Measurements from ENCODE around the gene PTPN11.
"Not testable (repeated sequence)": the region's sequence is repeated elsewhere in the genome, so short reads cannot be mapped to it uniquely, and the experiment has no call there.

PTPN11 gene

DNA sequence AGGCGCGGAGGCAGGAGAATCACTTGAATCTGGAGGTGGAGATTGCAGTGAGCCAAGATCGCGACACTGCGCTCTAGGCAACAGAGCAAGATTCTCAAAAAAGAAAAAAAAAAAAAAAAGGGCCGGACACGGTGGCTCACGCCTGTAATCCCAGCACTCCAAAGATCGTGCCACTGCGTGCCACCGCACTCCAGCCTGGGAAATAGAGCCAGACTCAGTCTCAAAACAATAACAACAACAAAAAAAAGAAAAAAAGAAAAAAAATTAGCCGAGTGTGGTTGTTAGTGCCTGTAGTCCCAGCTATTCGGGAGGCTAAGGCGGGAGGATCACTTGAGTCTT lies 8.9 kb upstream of the PTPN11 start:
- DNase-seq, result no peak

DNA sequence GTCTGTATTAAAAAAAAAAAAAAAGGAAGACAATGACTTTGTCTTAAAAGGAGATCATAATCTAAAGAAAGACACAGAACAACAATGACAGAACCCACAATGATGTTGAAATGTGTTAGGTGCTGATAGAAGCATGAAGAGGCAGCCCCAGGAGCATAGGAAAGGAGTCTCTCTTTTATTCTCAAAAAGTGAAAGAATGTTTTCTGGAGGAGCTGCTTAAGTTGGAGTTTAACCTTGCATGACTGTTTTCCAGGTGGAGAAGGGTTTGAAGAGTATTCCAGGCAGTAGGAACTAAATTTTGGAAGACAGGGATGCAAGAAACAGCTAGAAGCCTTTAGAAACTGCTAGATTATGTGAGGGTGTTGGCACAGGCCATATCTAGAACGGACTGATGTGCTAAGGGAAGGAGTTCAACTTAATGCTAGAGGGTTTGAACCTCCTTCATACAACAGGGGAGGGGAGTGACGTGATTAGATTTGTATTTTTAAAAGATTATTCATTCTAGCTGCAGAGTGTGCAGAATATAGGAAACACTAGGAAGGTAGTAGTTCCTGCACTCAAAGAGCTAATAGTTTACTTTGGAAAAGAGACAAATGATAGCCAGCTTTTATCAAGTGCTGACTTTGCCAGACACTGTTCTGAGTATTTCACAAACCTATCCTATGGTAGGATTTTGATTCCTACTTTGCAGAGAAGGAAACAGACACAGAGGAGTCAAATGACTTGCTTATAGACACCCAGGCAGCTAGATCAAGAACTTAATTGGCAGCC lies 4.7 kb upstream of the PTPN11 start:
- peak; percentile 86 for DNase-seq

DNA sequence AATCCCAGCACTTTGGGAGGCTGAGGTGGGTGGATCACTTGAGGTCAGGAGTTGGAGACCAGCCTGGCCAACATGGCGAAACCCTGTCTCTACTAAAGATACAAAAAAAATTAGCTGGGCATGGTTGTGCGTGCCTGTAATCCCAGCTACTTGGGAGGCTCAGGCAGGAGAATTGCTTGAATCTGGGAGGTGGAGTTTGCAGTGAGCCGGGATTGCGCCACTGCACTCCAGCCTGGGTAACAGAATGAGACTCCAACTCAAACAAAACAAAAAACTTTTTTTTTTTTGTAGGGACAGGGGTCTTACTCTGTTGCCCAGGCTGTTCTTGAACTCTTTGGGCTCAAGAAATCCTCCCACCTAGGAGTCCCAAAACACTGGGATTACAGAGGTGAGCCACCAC lies 3.3 kb upstream of the PTPN11 start:
- not testable (repeated sequence) for DNase-seq

DNA sequence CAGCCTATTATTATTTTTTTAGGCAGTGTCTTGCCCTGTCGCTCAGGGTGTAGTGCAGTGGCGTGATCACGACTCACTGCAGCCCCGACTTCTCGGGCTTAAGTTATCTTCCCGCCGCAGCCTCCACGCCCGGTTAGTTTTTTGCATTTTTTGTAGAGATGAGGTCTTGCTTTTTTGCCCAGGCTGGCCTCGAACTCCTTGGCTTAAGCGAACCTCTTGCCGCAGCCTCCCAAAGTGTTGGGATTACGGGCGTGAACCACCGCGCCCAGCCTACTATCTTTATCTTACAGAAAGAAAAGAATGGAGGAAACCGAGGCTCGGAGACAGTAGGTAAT lies 507 bp upstream of the PTPN11 start:
- DNase-seq, result peak; percentile 80

DNA sequence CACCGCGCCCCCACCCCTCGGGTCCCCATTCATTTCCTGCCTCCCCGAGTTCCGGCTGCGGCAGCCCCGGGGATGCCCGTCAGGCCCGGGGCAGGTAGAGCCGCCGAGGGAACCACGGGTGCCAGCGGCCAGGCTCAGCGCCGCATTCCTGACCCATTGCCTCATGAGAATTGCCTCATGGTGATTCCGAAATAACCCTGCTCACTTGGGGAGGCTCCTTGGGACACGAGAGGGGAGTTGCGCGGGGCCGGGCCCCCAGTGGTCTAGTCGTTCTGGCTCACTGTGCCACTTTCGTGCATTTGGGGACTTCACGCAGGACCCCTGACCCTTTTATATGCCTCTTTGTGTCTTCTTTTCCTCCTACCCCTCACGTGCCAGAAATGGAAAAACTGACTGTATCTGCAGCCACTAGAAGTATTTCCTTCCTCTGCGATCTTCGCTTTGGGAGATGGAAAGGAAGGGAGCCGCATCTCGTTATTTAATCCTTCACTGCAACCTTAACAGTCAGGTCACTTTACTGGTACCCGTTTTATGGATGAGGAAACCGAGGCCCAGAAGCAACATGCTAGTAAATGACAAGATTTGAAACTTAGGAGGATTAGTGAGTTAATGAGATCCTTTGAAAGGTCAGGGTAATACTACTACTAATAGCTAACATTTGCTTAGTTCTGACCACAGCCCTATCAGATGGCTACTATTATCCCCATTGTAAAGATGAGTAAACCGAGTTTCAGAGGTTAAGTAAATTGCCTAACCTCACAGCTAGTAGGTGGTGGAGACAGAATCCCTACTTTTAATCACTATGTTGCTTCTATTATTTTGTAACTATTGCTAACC lies 768 bp downstream of the PTPN11 start:
- peak; percentile 46 for DNase-seq

DNA sequence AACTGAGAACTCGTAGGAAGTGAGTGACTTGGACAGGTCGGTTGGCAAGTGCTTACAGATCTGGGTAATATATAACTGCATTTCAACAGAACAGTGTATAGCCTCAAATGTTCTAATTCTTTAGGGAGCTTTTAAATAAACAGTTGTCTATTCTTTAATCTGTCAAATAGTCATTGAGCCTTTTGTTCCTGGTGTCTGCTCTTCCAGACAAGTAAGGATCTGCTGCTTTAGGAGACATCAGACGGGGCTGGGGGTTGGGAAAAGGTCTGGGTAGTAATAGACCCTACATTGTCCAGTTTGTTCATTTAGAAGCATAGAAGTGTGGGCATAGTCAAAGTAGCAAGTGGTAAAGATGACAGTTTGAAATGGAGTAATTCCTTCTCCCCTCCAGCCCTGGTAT lies 2.0 kb downstream of the PTPN11 start:
- no peak for DNase-seq

DNA sequence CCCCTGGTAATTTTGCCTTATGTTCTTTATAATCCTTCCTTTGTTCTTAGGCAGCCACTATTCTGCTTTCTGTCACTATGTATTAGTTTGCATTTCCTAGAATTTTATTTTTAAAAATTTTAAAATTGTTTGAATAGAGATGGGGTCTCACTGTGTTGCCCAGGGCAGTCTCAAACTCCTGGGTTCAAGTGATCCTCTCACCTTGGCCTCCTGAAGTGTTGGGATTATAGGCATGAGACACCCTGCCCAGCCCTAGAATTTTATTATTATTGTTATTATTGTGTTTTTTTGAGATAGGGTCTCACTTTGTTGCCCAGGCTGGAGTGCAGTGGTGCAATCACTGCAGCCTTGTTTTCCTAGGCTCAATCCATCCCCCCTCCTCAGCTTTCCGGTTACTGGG lies 2.6 kb downstream of the PTPN11 start:
- no peak for DNase-seq

DNA sequence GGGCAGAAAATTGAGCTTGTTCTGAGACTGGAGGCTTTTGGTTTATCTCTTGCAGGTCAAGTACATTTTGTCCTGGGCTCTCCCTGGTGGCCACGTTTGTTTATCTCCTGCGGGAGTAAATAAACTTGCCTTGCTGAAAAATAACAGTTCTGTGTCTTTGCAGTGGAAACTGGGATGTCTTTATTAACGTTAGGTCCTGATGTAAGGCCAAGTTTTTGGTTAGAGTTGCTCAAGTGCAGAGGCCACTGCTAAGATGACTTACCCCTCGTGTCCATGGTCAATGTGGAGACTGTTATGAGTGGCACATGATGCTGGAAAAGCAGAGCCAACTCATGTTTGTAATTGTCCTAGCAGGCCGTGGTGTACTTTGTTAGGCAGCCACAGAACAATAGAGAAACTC lies 3.8 kb downstream of the PTPN11 start:
- no peak for DNase-seq

DNA sequence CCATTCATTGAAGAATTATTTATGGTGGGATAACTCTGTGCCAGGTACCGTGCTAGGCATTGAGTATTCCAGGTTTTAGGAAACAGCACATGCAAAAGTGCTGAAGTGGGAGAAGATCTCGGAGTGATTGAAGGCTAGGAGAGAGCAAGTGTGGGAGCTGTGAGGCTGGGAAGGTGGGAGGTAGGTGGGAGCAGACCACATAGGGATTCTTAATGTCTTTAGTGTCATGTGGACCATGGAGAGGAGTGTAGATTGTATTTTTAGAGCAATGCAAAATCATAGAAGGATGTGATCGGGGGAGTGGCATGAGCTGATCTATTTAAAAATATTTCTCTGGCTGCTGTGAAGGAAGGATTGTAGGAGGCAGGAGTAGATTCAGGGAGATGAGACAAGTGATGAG lies 5.4 kb downstream of the PTPN11 start:
- no peak for DNase-seq

DNA sequence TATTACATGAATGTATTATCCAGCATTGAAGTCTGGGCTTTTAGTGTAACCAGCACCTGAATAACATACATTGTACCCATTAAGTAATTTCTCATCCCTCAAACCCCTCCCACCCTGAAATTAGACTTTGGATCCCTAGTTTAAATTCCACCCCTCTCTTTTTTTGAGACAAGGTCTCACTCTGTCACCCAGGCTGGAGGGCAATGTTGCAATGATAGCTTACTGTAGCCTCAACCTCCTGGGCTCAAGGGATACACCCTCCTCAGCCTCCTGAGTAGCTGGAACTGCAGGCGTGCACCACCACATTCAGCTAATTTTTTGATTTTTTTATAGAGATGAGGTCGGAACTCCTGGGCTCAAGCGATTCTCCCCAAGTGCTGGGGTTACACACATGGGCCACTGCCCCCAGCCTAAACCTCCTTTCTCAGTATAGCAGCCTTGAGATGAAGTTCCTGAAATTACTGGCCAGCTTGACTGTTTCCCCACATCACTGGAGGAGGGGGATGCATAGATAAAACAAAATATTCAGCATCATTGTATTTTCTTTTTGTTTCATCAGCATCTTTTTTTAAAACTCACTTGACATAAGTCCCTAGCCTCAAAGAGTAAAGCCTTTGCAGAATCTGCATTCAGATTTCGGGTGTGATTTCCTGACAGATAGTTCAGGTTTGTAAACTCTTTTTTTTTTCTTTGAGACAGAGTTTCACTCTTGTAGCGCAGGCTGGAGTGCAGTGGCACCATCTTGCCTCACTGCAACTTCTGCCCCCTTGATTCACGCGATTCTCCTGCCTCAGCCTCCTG lies 7.0 kb downstream of the PTPN11 start:
- DNase-seq, result no peak

DNA sequence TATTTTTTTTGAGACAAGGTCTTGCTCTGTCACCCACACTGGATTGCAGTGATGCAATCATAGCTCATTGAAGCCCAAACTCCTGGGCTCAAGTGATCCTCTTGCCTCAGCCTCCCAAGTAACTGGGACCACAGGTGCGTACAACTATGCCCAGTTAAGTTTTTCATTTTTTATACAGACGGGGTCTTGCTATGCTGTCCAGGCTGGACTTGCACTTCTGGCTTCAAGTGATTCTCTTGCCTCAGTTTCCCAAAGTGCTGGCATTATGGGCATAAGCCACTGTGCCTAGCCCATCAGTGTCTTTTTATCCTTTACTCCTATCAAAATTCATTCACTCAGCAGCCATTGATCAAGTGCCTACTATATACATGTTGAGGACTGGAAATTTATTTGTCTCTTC lies 9.0 kb downstream of the PTPN11 start:
- no peak for DNase-seq

DNA sequence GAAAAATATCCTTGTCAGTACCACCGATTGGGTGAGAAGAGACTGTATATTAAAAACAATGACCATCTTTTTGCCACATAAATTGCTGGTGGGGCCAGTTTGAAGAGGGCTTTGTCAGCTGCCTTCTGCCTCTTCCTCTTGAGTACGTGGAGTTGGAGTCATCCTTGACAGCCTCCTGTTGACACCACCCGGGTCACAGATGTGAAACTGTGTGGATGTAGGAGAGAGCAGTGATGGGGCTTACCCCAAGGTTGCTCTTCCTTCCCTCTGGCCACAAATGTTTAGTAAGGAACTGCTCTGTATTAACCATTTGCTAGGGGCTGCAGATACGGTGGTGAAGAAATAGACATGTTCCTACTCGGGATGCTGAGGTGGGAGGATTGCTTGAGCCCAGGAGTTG lies 12.2 kb downstream of the PTPN11 start:
- DNase-seq, result no peak

DNA sequence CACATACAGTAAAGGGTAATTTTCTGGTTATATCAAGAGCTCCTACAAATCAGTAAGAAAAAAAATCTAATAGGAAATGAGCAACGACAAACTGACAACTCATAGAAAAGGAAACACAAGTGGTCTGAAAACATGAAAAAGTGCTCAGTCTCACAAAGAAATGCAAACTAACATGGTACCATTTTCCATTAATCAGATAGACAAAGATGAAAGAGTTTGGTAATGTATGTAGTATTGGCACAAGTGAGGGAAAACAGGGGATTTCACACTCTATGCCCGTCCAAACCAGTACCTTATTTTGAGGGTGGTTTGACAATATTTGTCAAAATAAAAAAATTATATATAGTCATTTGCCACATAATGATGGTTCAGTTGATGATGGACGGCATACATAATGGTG lies 13.2 kb downstream of the PTPN11 start:
- DNase-seq, result no peak

DNA sequence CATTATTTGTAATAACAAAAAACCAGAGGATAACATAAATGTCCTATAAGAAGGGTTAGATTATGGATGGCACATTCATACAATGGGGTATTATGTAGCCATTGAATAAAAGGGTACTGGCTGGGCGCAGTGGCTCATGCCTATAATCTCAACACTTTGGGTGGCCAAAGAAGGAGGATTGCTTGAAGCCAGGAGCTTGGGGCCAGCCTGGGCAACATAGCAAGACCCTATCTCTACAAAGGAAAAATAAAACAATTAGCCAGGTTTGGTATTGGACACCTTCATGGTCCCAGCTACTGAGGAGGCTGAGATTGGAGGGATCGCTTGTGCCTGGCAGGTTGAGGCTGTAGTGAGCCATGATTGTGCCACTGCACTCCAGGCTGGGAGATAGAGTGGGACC lies 14.8 kb downstream of the PTPN11 start:
- no peak for DNase-seq

DNA sequence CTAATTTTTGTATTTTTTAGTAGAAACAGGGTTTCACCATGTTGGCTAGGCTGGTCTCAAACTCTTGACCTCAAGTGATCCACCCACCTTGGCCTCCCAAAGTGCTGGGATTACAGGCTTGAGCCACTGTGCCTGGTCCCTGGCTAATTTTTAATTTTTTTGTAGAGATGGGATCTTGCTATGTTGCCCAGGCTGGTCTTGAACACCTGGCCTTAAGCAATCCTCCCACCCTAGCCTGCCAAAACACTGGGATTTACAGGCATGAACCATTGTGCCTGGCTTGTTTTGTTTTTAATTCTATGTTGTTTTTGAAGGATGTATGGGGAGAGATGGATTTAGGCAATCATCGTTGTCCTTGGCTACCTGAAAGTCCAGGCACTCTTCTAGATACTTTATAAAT lies 19.9 kb downstream of the PTPN11 start:
- not testable (repeated sequence) for DNase-seq

DNA sequence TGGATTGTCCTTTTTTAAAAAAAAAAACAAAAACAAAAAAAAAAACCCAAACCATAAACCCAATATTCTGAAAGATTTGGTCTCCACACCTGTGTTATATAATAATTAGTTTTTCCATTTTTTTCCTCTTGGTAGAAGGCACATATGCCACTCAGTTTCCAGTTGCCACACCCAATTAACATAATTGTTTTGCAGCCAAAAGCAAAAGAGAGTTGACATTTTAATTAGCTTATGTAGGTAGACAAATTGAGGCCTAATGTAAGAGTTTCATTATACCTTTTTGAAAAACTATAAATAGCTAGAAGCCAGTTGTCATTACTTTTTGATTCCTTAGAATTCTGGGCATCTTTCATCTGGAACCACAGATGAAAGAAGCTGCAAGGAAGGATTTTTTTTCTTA lies 21.0 kb downstream of the PTPN11 start:
- DNase-seq, result no peak

DNA sequence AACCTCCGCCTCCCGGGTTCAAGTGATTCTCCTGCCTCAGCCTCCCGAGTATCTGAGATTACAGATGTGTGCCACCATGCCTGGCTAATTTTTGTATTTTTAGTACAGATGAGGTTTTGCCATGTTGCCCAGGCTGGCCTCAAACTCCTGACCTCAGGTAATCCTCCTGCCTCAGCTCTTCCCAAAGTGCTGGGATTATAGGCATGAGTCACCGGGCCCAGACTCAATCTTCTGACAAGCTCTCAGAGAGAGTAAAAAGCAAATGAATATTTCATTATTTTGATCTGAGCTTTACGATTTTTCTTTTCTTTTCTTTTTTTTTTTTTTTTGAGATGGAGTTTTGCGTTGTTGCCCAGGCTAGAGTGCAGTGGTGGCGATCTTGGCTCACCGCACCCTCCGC lies 21.9 kb downstream of the PTPN11 start:
- DNase-seq, result not testable (repeated sequence)

DNA sequence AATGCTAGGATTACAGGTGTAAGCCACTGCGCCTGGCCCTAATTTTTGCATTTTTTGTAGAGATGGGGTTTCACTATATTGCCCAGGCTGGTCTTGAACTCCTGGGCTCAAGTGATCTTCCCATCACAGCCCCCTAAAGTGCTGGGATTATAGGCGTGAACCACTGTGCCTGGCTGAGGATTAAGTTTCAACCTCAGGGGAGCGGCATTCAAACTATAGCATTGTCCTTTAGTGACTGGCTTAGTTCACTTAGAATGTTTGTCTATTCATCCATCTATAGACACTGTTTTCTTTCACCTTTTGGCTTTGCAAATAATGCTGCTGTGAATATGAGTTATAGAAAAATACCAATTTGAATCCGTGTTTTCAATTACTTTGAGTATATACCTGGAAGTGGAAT lies 25.2 kb downstream of the PTPN11 start:
- no peak for DNase-seq

DNA sequence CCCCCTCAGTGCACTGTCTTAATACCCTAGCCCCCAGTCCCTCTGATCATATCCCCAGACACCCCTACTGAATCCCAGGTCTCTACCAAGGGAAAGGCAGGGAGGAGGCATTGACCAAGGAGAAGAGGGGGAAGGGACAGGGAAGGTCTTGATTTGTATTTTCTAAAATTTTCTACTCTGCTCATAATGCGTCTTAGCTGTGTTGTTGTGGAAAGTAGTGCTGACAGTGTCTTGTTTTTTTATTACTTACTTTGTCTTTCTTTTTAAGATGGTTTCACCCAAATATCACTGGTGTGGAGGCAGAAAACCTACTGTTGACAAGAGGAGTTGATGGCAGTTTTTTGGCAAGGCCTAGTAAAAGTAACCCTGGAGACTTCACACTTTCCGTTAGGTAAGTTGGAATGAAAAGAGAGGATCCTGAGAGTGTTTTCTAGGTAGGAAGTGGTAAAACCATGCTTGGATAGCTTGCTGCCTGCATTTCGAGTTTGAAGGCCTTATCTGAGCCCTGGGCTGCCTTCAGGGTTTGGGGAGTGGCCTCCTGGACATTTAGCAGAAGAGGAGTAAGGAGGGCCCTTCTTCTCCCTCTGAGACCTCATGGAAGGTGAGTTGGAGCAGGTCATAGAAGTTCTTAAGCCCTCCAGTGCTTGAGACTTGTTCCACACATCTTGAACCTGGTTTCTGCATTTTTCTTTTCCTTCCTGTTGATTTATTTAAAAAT lies 27.4 kb downstream of the PTPN11 start:
- DNase-seq, result peak; percentile 63

DNA sequence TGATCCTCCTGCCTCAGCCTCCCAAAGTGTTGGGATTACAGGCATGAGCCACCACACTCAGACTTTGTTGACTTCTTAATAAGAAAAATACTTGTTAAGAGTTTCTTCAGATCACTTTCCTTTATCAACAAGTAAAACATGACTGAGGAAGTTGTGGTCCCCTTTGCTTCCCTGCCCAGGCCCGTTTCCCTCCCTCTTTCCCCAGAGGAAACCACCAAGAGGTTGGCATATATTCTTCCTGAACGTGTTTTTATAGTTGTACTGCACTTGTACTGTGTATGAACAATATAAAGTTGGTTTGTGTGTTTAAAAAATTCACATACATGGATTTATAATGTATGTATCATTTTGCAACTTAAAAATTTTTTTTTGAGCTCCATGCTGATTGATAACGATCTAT lies 28.4 kb downstream of the PTPN11 start:
- DNase-seq, result peak; percentile 15

DNA sequence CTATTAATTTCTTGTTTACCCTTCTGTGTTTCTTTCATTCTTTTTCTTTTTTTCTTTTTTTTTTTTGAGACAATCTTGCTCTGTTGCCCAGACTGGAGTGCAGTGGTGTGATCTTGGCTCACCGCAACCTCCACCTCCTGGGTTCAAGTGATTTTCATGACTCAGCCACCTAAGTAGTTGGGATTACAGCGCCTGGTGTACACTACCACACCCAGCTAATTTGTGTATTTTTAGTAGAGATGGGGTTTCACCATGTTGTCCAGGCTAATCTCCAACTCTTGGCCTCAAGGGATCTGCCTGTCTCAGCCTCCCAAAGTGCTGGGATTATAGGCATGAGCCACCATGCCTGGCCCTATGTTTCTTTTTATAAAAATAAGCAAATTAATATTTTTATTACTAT lies 29.4 kb downstream of the PTPN11 start:
- DNase-seq, result not testable (repeated sequence)

DNA sequence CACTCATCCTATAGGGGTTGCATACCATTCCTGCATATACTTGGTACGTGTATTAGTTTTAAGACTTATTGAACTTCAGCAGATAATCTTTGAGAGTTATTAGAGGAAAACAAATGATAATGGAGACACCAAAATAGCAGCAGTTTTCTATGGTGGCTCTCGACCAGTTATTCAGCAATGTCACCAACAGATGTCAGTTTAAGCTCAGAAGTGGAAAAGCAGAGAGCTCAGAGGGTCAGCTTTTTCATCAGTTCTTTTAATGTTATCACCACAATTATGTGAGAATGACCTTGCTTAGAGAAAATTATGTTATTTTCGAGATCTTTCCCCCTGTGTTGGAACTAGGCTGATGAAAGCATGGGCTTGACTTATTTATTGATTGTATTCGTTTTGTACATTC lies 32.0 kb downstream of the PTPN11 start:
- no peak for DNase-seq

DNA sequence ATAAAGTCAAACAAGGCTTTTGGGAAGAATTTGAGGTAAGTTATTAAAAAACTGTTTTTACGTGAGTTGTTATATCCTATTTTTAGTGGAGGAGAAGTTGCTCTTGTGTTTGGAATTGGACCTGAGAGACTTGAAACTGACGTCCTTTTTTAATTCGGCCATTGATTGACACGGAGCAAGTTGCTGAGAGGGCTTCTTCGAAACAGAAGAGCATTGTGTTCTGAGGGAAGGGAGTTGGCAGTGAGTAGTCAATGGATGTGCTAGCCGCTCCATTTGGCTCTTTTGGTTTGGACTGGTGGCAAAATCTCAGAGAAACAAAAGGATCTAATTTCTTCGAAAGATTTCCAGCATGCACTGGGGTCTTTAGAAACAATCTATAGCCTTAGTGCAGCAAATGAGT lies 37.3 kb downstream of the PTPN11 start:
- no peak for DNase-seq

All from hematopoietic multipotent progenitor cell treated with erythropoietin and hydrocortisone succinate and interleukin-3 and kit ligand, for 8 days (in vitro differentiated cells).